OCI-LY3 (cell line): ENCODE results near the gene CELF5.

Experiments used
- CTCF ChIP-seq: fragments of 200-600, 300-600 bp; sonication (generic); IDR thresholded peaks from 2 replicates; pipeline ENCODE4 v1.5.1; 2014; ENCODE audit warnings: antibody characterized with exemption, low read length, low read depth
- EZH2phosphoT487 ChIP-seq: fragments of 200-600 bp; shearing (Covaris generic); IDR thresholded peaks from 2 replicates; pipeline ENCODE4 v1.6.1; 2018; ENCODE audit warnings: antibody characterized with exemption, mixed run types, low read depth

- TF ChIP-seq CTCF (no peak), EZH2phosphoT487 (no peak)
These were observed 111.2 kb downstream of the CELF5 start for GRCh38 chr19:3335431-3336350.
